ENCODE measurements around the gene RPTOR.

DNA sequence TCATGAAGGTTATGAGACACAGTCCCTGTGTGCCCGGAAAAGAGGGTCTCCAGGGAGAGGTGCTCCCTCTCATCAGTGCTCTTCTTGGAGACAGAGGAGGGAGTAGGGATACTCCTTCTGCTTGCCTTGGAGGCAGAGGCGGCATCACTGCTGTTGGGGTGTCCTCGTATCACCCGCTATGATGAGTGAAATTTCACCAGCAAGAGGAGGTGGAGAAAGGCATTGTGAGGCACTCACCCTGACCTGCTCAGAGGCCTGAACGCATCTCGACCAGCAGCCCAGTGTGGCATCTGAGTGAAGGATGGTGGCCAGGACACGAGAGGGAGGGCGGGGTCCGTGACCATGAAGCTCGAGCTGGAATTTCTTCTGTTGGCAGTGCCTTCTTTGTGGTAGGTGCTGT is 224.9 kb downstream of the RPTOR start:
- TF ChIP-seq POLR2AphosphoS5 (IDR thresholded peaks at IDR 0.05; ENCODE audit: low read depth, low read length) (no peak), YY1 (IDR thresholded peaks at IDR 0.05; ENCODE audit: low read depth) (no peak), NFIC (IDR thresholded peaks at IDR 0.05; ENCODE audit: borderline replicate concordance) (no peak)
- TF ChIP-seq, protein P1, sequence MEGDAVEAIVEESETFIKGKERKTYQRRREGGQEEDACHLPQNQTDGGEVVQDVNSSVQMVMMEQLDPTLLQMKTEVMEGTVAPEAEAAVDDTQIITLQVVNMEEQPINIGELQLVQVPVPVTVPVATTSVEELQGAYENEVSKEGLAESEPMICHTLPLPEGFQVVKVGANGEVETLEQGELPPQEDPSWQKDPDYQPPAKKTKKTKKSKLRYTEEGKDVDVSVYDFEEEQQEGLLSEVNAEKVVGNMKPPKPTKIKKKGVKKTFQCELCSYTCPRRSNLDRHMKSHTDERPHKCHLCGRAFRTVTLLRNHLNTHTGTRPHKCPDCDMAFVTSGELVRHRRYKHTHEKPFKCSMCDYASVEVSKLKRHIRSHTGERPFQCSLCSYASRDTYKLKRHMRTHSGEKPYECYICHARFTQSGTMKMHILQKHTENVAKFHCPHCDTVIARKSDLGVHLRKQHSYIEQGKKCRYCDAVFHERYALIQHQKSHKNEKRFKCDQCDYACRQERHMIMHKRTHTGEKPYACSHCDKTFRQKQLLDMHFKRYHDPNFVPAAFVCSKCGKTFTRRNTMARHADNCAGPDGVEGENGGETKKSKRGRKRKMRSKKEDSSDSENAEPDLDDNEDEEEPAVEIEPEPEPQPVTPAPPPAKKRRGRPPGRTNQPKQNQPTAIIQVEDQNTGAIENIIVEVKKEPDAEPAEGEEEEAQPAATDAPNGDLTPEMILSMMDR (IDR thresholded peaks at IDR 0.05), result no peak
- TF ChIP-seq, protein P2, sequence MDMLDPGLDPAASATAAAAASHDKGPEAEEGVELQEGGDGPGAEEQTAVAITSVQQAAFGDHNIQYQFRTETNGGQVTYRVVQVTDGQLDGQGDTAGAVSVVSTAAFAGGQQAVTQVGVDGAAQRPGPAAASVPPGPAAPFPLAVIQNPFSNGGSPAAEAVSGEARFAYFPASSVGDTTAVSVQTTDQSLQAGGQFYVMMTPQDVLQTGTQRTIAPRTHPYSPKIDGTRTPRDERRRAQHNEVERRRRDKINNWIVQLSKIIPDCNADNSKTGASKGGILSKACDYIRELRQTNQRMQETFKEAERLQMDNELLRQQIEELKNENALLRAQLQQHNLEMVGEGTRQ (IDR thresholded peaks at IDR 0.05; ENCODE audit: borderline replicate concordance, low read depth, low read length), result no peak
